Mucosa of stomach (tissue), 1 donor: Measurements from ENCODE around the gene GGTLC1.
"Not testable (repeated sequence)": the region's sequence is repeated elsewhere in the genome, so short reads cannot be mapped to it uniquely, and the experiment has no call there.

Experiments used
- H3K27me3 ChIP-seq: one replicate; pipeline ENCODE4 v1.7.0; 2013; ENCODE audit warnings: mild to moderate bottlenecking, low read length; ENCODE audit not compliant: control insufficient read depth, insufficient read depth
- H3K36me3 ChIP-seq: one replicate; pipeline ENCODE4 v1.7.0; 2013; ENCODE audit warnings: low read length; ENCODE audit not compliant: control insufficient read depth, insufficient read depth
- H3K4me1 ChIP-seq: one replicate; pipeline ENCODE4 v1.7.0; 2013; ENCODE audit warnings: mild to moderate bottlenecking, low read length; ENCODE audit not compliant: control insufficient read depth, insufficient read depth
- H3K4me3 ChIP-seq: one replicate; pipeline ENCODE4 v1.7.0; 2013; ENCODE audit warnings: low read length
- H3K9ac ChIP-seq: one replicate; pipeline ENCODE4 v1.7.0; 2013; ENCODE audit warnings: mild to moderate bottlenecking, low read length, moderate library complexity
- H3K9me3 ChIP-seq: one replicate; pipeline ENCODE4 v1.7.0; 2013; ENCODE audit warnings: mild to moderate bottlenecking, low read length, moderate library complexity; ENCODE audit not compliant: control insufficient read depth
- donor health status: Pancreatic carcinoma.

The GGTLC1 gene

GRCh38 chr20:23990296-23990695 lies 1.7 kb upstream of the GGTLC1 start:
- not testable (repeated sequence) for H3K9ac ChIP-seq, H3K4me3 ChIP-seq, H3K4me1 ChIP-seq, H3K36me3 ChIP-seq, H3K9me3 ChIP-seq, H3K27me3 ChIP-seq

- not testable (repeated sequence) for H3K4me1 ChIP-seq, H3K9ac ChIP-seq, H3K36me3 ChIP-seq, H3K27me3 ChIP-seq, H3K9me3 ChIP-seq, H3K4me3 ChIP-seq
These were observed 387 bp upstream of the GGTLC1 start for GRCh38 chr20:23988966-23989365.

- not testable (repeated sequence) for H3K4me3 ChIP-seq, H3K36me3 ChIP-seq, H3K27me3 ChIP-seq, H3K9me3 ChIP-seq, H3K4me1 ChIP-seq, H3K9ac ChIP-seq
These were observed 1.9 kb downstream of the GGTLC1 start for GRCh38 chr20:23986716-23987115.

GRCh38 chr20:23986310-23986709 lies 2.3 kb downstream of the GGTLC1 start:
- not testable (repeated sequence) for H3K9me3 ChIP-seq, H3K36me3 ChIP-seq, H3K4me1 ChIP-seq, H3K9ac ChIP-seq, H3K27me3 ChIP-seq, H3K4me3 ChIP-seq

- H3K36me3 ChIP-seq, H3K27me3 ChIP-seq, H3K9ac ChIP-seq, H3K4me3 ChIP-seq, H3K9me3 ChIP-seq, H3K4me1 ChIP-seq: not testable (repeated sequence)
These were observed 2.8 kb downstream of the GGTLC1 start for GRCh38 chr20:23985790-23986225.

GRCh38 chr20:23985066-23985789 lies 3.4 kb downstream of the GGTLC1 start:
- H3K4me1 ChIP-seq, H3K4me3 ChIP-seq, H3K36me3 ChIP-seq, H3K9me3 ChIP-seq, H3K9ac ChIP-seq, H3K27me3 ChIP-seq: not testable (repeated sequence)

- H3K4me3 ChIP-seq, H3K9me3 ChIP-seq, H3K36me3 ChIP-seq, H3K27me3 ChIP-seq, H3K4me1 ChIP-seq, H3K9ac ChIP-seq: not testable (repeated sequence)
These were observed 4.0 kb downstream of the GGTLC1 start for GRCh38 chr20:23984476-23985023.

GRCh38 chr20:23982112-23983018 lies 6.2 kb downstream of the GGTLC1 start:
- H3K9ac ChIP-seq, H3K4me1 ChIP-seq, H3K27me3 ChIP-seq, H3K9me3 ChIP-seq, H3K36me3 ChIP-seq, H3K4me3 ChIP-seq: not testable (repeated sequence)

GRCh38 chr20:23981526-23981925 lies 7.1 kb downstream of the GGTLC1 start:
- H3K9ac ChIP-seq, H3K9me3 ChIP-seq, H3K36me3 ChIP-seq, H3K27me3 ChIP-seq, H3K4me1 ChIP-seq, H3K4me3 ChIP-seq: not testable (repeated sequence)

- not testable (repeated sequence) for H3K4me1 ChIP-seq, H3K4me3 ChIP-seq, H3K9me3 ChIP-seq, H3K27me3 ChIP-seq, H3K36me3 ChIP-seq, H3K9ac ChIP-seq
These were observed 7.6 kb downstream of the GGTLC1 start for GRCh38 chr20:23981014-23981413.

GRCh38 chr20:23979899-23980811 lies 8.4 kb downstream of the GGTLC1 start:
- H3K4me3 ChIP-seq: not testable (repeated sequence)

GRCh38 chr20:23979380-23979779 lies 9.2 kb downstream of the GGTLC1 start:
- H3K36me3 ChIP-seq, H3K9ac ChIP-seq, H3K4me1 ChIP-seq, H3K27me3 ChIP-seq, H3K9me3 ChIP-seq, H3K4me3 ChIP-seq: not testable (repeated sequence)

More at GRCh38 chr20:23979899-23980811, 8.4 kb downstream of the GGTLC1 start:
- H3K4me1 ChIP-seq, H3K9ac ChIP-seq, H3K27me3 ChIP-seq, H3K9me3 ChIP-seq, H3K36me3 ChIP-seq: not testable (repeated sequence)
